Measurements from ENCODE around the gene BAIAP2.
A peak's percentile ranks its signal among the peaks of the same experiment; 100 is the strongest.

Gene BAIAP2

DNA sequence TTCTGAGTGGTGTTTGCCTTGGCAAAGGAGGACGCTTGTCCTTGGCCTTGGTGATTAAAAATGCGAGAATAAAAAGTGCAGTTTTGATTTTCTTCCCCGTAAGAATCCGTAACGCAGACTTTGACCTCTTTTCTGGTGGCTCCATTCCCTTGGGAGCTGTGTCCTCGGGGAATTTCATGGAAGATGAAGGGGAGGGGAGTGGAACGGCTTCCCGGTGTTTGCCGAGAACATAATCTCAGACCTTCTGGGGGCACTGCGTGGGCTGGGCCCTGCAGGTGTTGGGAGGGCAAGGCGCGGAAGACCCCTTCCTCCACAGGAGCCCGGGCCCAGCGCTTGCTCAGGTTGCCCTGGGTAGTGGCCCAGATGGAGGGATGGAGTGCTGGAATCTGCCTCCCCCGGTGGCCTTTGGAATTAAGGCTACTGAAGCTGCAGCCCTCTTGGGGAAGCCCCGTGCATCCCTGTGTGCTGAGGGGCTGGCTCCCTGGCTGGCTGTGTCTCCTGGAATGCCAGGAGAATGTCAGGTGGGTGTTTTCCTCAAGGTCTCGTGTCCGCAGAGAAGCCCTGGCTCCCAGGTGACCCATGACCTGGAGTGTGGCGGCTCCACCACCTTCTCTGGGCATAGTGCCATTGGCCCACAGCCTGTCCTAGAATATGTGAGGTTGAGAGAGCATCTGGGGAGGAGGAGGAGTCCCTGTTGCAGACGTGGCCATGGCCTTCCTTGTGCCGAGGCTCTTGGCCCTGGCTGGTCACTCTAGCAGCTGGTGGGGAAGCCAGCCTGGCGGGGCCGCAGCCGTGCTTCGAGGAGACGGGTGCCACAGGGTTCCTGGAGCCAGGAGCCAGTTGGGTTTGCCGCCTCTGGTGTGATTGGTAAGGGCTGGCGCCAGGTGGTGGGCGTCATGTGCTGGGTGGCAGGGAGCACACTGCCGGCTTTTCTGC lies 3.1 kb downstream of the BAIAP2 start:
- DNase-seq: no peak

DNA sequence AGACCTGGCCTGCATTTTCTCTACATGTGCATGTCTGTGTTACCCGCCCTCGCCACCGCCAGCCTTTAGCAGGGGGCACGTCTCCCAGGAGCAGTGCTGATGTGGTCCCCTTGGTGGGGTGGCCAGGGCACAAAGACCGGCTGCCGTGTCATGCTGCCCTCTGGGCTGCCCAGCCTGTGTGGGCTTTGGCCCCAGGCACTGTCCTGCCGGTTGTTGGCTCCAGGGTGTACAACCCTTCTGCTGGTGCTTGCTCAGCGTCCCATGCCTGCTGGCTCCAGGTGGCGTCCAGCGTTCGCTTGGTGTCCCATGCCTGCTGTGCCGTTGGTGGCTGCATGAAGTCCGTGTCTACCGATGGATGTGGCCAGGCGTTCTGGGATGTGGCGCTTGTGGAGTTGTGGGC lies 4.1 kb downstream of the BAIAP2 start:
- no peak for DNase-seq

- DNase-seq: peak in 1 of 2 donors; percentile 20
Observed at GRCh38 chr17:81039854-81040758, 5.2 kb downstream of the BAIAP2 start.

DNA sequence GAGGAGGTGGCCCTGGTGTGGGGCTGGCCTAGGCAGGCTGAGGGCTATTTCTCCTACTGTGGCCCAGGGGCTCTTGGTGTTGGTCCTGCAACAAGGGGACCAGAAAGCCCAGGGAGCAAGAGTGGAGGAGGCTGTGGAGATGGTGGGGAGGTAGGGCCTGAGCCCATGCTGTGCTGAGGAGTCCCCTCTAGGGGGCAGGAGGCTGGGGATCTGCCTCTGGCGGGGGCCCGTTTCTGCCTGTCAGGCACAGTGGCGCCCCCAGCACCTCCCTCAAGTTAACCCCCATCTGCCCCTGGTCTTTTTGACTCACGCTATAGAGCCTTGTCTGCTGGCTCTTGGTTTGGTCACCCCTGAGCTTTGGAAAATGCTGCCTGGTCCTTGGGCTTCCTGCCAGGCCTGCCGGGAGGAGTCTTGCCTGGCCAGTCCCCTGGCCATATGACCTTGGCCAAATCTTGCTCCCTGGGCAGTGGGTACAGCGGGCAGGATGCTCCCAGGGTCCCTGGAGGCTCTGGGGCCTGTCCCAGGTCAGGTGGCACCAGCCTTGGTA lies 5.9 kb downstream of the BAIAP2 start:
- peak in 1 of 2 donors; percentile 6 for DNase-seq

DNA sequence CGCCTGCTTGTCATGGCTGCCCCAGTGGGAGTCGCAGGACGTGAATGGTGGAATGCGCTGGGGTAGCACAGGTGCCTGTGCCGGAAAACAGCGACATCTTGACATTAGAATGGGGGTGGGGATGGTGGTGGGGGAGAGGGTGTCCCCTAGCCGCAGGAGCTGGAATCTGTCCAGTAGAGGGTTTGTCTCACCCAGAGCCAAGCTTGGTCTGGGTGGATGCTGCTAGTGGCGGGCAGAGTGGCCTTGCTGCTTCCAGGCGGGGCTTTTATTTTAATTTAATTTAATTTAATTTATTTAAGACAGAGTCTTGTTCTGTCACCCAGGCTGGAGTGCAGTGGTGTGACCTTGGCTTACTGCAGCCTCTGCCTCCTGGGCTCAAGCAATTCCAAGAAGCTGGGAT lies 7.7 kb downstream of the BAIAP2 start:
- no peak for DNase-seq

- DNase-seq: no peak
Observed at GRCh38 chr17:81043319-81043724, 8.4 kb downstream of the BAIAP2 start.

- DNase-seq: no peak
Observed at GRCh38 chr17:81043725-81044427, 8.9 kb downstream of the BAIAP2 start.

DNA sequence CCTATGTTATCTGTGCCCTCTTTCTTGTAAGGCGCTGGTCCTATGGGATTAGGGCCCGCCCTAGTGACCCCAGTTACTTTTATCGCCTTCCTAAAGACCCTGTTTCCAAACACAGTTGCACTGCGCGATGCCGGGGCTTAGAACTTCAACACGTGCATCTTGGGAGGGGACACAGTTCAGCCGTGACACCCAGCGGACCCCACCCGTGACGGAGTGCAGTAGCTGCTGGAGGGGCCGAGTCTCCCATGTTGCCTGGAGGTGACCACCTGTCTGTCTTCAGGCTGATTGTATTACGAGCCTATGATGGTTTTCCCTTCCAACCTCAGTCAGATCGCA lies 9.4 kb downstream of the BAIAP2 start:
- no peak for DNase-seq

DNA sequence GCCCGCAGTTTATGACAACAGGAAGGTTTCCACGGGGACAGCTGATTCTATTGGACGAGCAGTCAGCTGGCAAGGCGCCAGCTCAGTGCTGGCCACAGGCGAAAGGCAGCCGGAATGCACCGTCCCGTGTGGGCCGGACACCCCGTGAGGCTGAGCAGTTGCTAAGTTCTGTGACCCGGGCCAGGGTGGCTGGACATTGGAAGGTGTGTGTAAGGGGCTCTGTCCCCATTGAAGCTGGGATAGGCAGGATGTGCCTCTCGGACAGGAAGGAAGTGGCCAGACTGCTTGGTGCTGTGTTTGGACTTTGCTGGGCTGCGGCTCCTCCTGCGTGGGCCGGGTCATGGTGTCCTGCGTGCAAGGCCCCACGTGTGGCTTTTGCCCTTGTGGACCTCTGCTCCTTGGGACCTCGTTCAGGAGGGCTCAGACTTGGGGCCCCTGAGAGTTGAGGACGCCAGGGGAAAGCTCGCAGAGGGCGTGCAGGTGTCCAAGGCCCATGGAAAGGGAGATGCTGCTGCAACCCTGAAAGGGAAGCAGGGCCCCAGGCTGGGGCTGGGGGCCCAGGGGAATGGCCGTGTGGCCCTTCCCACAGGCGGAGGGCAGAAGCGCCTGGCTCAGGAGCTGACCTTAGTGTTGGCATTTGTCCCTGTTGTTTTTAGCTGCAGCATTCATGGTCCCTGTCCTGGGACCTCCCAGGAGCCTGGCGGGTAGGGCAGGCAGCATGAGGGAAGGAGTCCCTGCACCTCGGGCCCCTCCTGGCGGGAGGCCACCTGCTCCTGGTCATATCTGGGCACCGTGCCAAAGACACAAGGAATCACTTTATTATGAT lies 10.0 kb downstream of the BAIAP2 start:
- no peak for DNase-seq

- DNase-seq: no peak
Observed at GRCh38 chr17:81045590-81046095, 10.7 kb downstream of the BAIAP2 start.

DNA sequence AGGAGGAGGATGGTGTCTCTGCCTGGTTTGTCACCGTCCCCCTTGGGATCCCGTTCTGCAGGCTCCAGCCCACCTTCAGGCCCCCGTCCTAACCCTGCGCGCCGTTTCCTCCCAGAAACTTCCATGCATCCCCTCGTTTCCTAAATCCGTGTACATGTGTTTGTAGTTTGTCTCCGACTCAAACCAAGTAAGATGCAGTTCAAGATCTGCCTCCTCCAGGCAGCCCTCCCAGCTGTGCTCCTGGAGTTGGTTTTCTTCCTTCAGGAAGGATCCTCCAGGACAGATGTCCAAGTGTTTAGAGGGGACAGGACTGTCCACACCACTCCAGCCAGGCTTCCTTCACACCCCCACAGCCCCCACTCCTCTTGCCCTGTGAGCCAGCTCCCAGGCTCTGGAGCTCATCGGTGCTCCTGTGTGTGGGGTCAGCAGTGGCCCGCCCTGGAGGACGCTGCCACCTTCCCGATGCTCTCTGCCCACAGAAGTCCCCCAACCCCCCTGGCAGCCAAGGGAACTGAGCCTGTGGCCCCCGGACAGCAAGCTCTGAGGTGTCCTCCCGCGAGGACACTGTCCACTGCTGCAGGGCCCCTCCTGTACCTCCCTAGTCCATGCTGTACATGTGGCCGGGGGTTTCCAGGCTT lies 11.3 kb downstream of the BAIAP2 start:
- DNase-seq: no peak

DNA sequence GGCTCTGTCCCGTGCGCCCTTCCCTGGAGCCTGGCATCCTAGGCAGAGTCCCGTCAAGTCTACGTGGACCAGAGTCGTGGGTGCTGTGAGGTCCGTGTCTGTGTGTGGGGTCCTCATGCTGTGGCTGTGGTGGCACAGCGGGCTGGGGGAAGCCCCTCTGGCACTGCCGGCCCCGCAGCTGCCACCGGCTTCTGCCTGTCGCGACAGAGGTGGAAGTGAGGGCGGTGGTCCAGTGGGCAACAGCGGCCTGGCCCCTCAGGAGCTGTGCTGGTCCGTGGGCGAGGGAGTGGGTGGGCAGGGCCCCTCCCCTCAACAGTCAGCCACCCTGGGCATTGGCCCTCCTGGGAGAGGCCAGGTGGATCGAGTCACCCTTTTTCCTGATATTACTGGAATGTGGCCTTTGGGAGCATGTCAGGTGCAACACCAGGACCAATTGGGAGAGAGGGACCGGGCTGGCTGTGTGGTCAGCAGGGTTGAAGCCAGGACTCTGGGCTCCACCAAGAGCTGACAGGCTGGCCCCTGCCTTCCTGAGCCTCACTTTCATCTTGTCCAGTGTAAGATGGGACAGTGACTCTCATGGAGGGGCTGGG lies 11.9 kb downstream of the BAIAP2 start:
- no peak for DNase-seq

- no peak for DNase-seq
Observed at GRCh38 chr17:81048827-81049371, 13.9 kb downstream of the BAIAP2 start.

DNA sequence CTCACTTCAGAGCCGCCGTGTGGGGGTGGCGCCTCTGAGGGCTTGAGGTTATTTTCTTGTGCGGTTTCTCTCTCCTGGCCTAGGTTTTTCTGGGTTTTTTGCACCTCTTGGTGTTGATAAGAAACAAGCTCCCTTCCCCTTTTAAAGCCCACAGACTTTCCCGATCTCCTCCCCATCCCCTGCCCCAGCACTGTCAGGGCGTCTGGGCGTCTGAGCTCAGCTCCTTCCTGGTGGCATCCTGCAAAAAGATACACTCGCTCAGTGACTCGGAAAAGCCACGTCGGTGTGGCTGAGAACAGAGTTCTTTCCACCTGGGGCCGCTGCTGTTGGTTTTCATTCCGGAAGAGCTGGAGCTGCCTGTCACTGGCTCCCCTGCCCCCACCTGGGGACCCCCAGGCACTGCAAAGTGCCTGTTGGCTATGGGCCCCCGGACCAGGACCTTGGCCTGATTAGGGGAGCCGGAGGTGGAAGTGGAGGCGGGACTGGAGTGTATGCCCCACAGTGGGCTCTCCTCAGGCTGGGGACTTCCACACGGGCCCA lies 14.5 kb downstream of the BAIAP2 start:
- no peak for DNase-seq

DNA sequence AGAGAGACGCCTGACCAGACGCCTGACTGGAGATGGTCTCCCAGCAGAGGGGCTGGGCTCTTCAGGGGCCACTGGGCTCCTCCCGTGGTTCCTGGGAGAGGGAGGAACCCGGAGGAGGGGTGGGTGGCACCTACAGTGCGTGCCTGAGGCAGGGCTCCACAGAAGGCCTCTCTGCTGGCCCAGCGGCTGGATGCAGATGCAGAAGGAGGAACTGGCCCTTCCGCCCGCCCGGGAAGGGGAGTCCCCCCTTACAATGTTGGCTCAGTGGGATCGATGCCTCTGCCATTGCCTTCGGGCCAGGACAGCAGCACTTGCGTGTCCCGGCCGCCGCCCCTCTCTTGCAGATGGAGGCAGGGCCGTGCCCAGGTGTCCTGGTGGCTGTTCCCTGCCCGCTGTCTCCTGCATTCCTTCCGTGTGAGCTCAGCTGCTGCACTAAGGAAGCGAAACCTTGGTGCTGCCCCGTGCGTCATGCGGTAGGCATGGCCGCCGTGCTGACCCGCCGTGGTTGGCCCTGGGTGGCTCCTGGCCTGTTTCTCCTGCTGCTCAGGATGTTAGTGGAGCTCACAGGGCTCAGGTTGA lies 15.1 kb downstream of the BAIAP2 start:
- peak in 1 of 2 donors; percentile 57 for DNase-seq

DNA sequence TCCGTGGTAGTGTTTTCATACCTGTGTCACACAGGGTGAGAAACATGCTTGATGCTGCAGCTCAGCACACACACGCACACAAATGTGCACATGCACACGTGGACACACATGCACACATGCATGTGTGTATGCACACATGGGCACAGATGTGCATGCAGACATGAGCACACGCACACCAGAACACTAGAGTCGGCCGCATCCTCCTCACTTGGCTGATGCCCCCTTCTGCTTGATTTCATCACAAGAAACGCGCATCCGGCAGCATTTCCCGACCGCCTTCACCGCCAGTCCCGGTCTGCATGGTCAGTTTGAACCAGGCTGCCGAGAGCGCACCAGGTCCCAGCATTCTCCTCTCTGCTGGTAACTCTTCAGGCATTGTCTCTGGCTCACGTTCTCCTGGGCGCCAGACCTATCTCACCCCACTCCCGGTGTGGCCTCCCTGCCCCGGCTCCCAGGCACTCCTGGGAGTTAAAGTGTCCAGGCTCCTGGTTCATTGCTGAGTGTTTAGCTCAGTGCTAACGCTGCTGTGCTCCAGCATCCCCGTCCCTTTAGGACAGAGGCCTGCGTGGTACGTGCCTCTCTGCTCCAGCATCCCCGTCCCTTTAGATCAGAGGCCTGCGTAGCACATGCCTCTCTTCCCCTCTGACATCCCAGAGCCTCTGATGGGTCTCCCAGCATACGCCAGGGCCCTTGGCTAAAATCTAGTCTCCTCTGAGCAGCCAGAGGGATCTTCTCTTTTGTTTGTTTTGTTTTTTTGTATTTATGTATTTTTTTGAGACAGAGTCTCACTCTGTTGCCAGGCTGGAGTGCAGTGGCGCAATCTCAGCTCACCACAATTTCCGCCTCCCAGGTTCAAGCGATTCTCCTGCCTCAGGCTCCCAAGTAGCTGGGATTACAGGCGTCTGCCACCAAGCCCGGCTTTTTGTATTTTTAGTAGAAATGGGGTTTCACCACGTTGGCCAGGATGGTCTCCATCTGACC lies 16.0 kb downstream of the BAIAP2 start:
- DNase-seq: no peak

DNA sequence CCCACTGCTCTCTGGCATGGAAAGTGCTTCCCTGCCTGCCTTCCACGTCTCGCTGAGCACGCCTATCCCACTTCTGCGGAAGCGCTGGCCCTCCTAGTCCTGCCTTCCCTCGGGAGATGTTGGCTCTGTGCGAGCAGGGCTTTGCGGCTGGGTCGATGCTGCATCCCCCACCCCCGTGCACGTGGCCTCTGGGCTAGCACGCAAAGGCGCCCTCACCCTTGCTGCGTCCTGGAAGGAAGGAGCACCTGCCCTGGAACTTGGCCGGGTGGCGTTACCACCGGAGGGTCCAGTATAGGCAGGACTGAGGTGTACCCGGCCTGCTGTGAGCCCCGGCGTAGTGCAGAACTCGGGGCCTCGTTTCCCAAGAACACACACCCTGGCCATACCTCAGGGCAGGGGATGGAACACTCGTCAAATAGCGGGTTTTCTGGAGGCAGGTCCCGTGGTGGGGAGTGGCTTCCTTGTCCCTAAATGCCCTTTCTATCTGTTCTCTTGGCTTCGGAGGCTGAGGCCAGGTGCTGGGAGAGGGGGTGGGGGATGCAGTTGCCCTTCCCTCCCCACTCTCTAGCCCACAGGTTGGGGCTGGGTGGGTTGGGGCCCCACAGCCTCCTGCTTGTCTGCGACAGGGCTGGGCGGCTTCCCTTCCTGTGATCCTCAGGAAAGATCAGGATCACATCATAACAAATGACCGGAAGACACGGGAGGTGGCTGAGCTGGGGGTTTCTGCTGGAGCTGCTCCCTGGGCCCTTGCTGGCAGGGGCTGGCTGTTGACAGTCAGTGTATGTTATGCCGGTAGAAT lies 17.4 kb downstream of the BAIAP2 start:
- DNase-seq: no peak
